Stimulated activated naive CD4-positive, alpha-beta T cell (primary cell): ENCODE results near the gene OR11A1.

ENCODE experiments used
- DNase-seq, 6 experiments: peaks; one replicate each; lab custom pipeline; 2025; lab: John Stamatoyannopoulos, UW

The OR11A1 gene

DNA sequence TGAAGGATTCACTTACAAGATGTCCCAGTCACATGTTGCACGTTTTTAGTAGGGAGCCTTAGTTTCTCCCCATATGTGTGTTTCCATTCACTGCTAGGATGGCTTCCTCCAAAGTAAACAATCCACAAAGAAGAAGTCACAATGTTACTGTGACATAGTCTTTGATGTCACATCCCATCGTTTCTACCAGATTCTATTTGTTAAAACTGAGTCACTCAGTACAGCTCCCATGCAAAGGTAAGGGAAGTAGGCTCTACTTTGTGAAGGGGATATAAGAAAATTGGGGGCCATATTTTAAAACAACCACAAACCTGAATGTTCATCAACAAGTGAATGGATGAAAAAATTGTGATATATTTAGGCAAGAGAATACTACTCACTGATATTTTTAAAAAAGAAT, at the start of gene OR11A1, which contains the start of gene OR2H1:
Gene OR11A1, minus strand, starts transcription at position 101 of the 400 bp plus-strand sequence. CDS start 29,430 bp downstream, outside the sequence.
Gene OR2H1, plus strand, starts transcription at position 185 of the 400 bp plus-strand sequence. CDS start 4,615 bp downstream, outside the sequence.
- no peak for DNase-seq

DNA sequence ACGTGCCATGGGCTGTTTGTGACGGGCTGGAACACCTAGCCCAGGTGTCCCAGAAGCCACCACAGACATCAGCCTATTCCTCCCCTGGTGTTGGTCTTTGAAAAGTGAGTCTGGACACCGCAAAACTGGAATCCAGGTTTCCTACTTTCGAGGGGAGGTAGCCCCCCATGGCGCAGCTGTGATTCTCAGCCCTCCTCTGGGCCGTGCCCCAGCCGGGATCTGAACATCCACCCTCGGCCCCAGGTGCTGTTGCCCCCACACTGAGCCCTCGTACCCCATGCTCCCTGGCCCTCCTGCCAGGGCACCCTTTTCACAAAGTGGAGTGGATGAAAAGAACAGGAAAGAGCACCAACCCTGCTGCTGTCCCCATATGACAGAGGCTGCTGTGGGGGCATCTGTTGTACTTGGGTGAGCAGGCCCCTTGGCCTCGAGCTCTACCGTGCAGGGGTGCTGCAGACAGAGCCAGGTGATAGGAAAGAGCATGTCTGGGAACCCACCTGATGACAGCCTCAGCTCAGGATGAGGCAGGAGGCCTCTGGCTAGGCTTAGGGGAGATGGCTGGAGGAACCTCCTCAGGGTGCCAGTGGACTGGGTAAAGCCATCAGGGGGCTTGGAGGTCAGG, 49.7 kb upstream of the OR11A1 start:
- DNase-seq, result no peak

- DNase-seq, result no peak
Observed at GRCh38 chr6:29505808-29506207, 48.9 kb upstream of the OR11A1 start.

DNA sequence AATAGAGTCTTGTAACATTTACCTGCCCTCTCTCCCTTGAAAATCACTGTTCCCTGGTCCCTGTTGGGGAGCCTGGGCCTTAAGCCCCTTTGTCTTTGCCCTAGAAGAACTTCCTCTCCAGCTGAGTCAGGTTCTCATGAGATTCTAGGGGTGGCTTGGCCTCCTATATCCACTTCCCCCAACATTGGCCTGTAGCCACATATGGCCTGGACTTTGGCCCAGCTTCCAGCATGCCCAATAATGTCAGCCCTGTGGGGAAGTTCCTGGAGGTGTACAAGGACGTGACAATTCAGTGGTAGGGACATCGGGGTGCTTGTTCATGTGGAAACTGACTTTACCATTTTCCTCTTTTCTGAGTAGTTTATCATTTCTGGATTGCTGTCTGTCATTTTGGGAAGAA, 48.1 kb upstream of the OR11A1 start:
- DNase-seq, result no peak

GRCh38 chr6:29502597-29502996, 45.7 kb upstream of the OR11A1 start:
- no peak for DNase-seq

GRCh38 chr6:29502181-29502580, 45.3 kb upstream of the OR11A1 start:
- no peak for DNase-seq

DNA sequence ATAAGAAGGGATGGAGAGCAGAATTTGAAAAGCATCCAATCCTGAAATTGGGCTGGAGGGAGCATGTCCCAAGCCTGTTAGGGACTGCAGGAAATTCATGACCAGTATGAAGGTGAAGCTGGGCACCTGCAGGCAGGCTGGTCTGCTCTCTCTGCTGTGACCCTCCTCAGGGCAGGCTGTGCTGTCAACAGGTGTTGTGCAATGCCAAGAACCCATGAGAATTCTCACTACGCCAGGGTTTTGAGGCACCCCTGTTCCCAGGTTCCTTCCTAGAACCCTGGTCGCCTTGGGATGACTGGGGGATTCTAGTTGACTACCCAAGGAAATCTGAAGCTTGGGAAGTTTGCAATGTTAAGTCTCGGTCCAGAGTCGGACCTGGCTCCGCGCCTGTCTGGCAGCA, 44.2 kb upstream of the OR11A1 start:
- no peak for DNase-seq

DNA sequence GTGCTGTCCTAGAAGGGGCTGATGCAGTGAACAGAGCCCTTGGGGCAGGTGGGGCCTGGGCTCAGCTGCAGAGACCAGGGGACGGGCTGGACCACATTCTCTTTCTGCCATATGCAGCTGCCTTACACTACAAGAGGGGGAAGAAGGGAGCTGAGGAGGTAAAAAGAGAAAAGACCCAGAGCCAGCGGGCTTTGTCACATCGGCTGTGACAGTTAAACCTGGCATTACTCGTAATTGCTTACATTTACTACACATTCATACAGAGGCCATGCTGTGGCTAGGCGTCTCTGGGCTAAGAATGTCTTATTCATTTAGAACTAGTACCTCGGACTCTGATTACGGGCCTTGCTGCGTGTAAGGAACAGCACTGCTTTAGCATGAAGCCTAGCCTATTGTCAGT, 43.7 kb upstream of the OR11A1 start:
- DNase-seq, result no peak

DNA sequence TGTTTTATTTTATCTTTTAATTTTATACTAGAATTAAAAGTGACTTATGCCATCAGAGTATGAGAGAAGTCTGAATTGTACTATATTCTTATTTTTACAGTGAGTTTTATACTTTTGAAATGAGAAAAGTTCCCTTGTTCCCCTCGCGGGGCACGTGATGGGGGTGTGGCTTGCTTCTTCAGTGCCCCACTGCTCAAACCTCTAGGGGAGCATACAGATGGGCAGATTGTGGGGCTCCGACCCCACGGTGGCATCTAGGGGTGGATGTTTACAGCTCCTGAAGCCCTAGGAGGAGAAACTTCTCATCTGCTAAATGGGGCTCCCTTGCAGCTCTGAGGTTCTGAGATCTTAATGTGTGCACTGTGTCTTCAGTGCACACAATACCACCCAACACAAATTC, 42.8 kb upstream of the OR11A1 start:
- DNase-seq, result no peak

GRCh38 chr6:29496961-29497360, 40.1 kb upstream of the OR11A1 start:
- DNase-seq, result no peak

DNA sequence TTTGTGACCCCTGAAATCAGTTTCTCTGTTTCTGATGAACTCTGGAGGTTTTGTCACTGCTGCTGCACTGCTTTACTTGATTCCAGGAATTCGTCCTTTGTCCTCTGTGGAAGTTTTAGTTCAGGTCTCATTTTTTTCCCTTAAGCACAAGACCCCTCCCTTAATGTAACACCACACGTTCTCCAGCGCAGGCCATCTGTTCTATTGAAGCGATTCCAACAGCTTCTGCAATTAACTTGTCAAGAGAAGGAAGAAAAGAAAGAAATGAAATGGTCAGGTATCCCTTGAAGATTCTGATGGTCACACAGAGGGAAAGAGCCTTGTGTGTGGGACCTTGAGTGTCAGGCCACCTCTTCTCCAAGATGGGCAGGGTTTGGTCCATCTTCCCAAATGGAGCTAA, 38.7 kb upstream of the OR11A1 start:
- DNase-seq, result no peak

DNA sequence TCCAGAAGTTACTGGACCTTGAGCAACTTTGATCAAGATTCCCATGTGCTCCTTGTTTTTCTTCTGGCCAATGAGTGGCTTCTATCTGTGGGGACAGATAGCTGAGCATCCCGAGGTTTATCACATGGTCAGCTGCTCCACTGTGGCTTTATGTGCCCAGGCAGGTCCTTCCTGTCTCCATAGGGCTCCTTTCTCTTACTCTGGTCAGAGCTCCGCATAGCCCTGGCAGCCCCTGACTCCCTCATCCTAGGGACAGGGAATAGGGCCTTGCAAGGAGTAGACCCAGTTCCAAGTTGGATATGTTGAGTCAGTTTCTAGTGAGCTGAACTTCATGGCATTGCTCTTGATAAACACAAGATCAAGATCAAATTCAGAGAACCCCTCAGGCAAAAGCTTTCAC, 37.3 kb upstream of the OR11A1 start:
- DNase-seq, result no peak

- no peak for DNase-seq
Observed at GRCh38 chr6:29493261-29493660, 36.4 kb upstream of the OR11A1 start.

DNA sequence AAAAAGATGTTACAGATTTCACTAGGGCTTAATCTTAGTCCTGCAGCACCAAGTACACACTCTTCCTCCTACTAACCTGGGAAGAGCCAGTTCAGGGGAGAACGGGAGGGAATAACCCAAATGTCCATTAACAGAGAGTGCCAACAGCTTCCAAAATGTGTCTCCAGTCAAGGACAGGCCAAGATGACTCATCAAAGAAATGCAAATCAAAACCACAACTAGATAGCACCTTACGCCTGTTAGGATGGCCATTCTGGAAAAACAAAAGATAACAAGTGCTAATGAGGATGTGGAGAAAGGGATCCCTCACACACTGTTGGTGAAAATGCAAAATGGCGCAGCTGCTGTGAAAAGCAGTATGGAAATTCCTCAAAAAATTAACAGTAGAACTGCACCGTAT, 34.7 kb upstream of the OR11A1 start:
- no peak for DNase-seq

DNA sequence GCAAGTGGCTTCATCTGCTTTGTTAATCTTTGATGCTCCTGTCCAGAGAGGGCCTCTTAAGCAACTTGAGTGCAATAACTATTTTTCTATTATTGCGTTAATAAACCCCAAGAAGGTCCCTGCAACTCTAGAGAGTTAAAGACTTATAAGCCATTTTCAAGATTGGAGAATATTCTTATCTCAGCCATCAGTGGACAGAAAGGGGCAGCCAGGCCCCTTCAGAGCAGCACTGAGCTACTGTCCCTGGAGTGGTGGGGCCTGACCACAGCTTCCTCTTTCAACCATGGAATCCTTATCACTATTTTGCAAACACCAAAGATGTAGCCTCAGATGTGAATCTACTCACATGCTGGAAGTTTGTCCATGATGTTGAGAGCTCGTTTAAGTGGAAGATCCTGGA, 33.7 kb upstream of the OR11A1 start:
- DNase-seq, result no peak

GRCh38 chr6:29490055-29490454, 33.2 kb upstream of the OR11A1 start:
- no peak for DNase-seq

- DNase-seq, result no peak
Observed at GRCh38 chr6:29489286-29489685, 32.4 kb upstream of the OR11A1 start.

GRCh38 chr6:29488874-29489273, 32.0 kb upstream of the OR11A1 start:
- DNase-seq, result no peak

- DNase-seq, result no peak
Observed at GRCh38 chr6:29487660-29488059, 30.8 kb upstream of the OR11A1 start, which contains the start of gene MAS1L. Gene MAS1L, minus strand, starts transcription at chr6:29487956. Its CDS starts 54 bp downstream, at chr6:29487902.

- no peak for DNase-seq
Observed at GRCh38 chr6:29487131-29487530, 30.3 kb upstream of the OR11A1 start.

GRCh38 chr6:29486577-29486976, 29.7 kb upstream of the OR11A1 start:
- no peak for DNase-seq

DNA sequence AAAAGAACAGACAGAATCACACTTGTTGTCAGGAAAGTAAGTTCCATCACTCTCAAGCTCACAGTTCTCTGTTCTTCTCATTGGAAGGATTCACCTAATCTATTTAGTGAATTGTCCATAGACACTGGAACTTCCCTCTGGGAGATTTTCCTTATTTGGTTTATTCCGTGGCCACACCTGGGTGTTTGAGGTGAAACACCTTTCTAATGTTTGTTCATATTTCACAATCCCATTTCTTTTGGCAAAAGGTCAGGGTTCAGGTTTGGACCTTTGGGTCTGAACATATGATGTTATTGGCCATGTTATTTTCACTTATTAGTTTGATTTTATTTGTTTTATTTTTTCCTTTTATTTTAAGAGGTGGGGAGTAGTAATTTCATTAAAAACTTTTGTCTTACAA, 26.9 kb upstream of the OR11A1 start:
- no peak for DNase-seq

DNA sequence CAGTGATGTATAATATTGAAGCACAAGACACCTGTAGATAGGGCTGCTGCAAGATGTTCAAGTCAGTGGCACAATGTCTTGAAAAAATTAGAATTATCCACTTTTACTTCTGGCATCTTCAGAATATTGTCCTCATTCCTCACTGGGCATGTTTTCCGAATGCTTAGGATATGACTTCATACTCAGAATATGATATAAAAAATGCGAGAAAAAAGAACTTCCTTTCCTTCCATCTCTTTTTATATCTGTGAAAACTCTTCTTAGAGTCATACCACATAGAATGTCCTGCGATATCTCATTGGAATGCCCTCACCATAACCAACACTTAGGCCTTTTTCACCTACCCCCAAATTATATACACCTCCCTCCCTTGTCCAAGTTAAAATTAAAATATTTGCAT, 26.3 kb upstream of the OR11A1 start:
- DNase-seq, result no peak

GRCh38 chr6:29479560-29479959, 22.7 kb upstream of the OR11A1 start:
- no peak for DNase-seq
